Glutamatergic neuron (in vitro differentiated cells): ENCODE results near the gene NHS. TPM values are rescaled to one million over a fixed set of nuclear protein-coding genes. Genes with fewer than 3 reads are reported as not detected.

ENCODE experiments used
- DNase-seq: peaks from one replicate; pipeline ENCODE4 v3.0.0; 2022
- H3K27ac Mint-ChIP-seq: one replicate; pipeline ENCODE4 v1.8.0; 2020; ENCODE audit warnings: mild to moderate bottlenecking, mixed read lengths, inconsistent platforms; ENCODE audit not compliant: unreplicated experiment
- H3K27me3 Mint-ChIP-seq: one replicate; pipeline ENCODE4 v1.8.0; 2020; ENCODE audit warnings: mild to moderate bottlenecking, moderate library complexity, mixed read lengths, inconsistent platforms; ENCODE audit not compliant: unreplicated experiment
- H3K36me3 Mint-ChIP-seq: one replicate; pipeline ENCODE4 v1.8.0; 2020; ENCODE audit warnings: mild to moderate bottlenecking, mixed read lengths, inconsistent platforms; ENCODE audit not compliant: unreplicated experiment
- H3K4me1 Mint-ChIP-seq: one replicate; pipeline ENCODE4 v1.8.0; 2020; ENCODE audit warnings: mild to moderate bottlenecking, low read depth, mixed read lengths, inconsistent platforms; ENCODE audit not compliant: unreplicated experiment
- H3K4me3 Mint-ChIP-seq: one replicate; pipeline ENCODE4 v1.8.0; 2020; ENCODE audit warnings: mild to moderate bottlenecking, mixed read lengths, inconsistent platforms; ENCODE audit not compliant: unreplicated experiment
- H3K9me3 Mint-ChIP-seq: one replicate; pipeline ENCODE4 v1.8.0; 2020; ENCODE audit warnings: mild to moderate bottlenecking, moderate library complexity, mixed read lengths, inconsistent platforms; ENCODE audit not compliant: unreplicated experiment
- CTCF ChIP-seq: fragments of 200-600 bp; sonication (generic); IDR thresholded peaks from one replicate; pipeline ENCODE4 v1.5.0; 2021; ENCODE audit not compliant: partially characterized antibody, unreplicated experiment
- total RNA-seq: library from RNA; stranded (reverse); fragmentation: NEBNext Ultra II Directional; extraction: Animal tissue kit (Norgen Biotek cat#: 25700); gene quantifications from one replicate; pipeline ENCODE4 v1.2.1, GENCODE V29; 2021; ENCODE audit not compliant: unreplicated experiment

Gene NHS
- total RNA-seq, 1 donor from 2014 or later = 9.1 TPM

- H3K9me3 Mint-ChIP-seq = no peaks in the 10 kb centered on the region
- H3K27me3 Mint-ChIP-seq = no peaks in the 10 kb centered on the region
- H3K4me1 Mint-ChIP-seq = peaks cover 23% of the 10 kb centered on the region
- no peak overlapping the region for H3K4me3 Mint-ChIP-seq
- TF ChIP-seq CTCF = no peak
- H3K27ac Mint-ChIP-seq = peak overlapping the region; percentile 30
- no peaks in the 10 kb centered on the region for H3K36me3 Mint-ChIP-seq
- DNase-seq = no peak
These were observed 145.1 kb downstream of the NHS start for GRCh38 chrX:17520016-17520615.

GRCh38 chrX:17521871-17522693 is 147.1 kb downstream of the NHS start:
- DNase-seq = peak; percentile 60
- no peaks in the 10 kb centered on the region for H3K9me3 Mint-ChIP-seq
- no peak for TF ChIP-seq CTCF
- no peaks in the 10 kb centered on the region for H3K36me3 Mint-ChIP-seq
- no peaks in the 10 kb centered on the region for H3K27me3 Mint-ChIP-seq
- no peak overlapping the region for H3K4me3 Mint-ChIP-seq
- peaks cover 36% of the 10 kb centered on the region for H3K4me1 Mint-ChIP-seq
- no peak overlapping the region for H3K27ac Mint-ChIP-seq

GRCh38 chrX:17525266-17525665 is 150.3 kb downstream of the NHS start:
- H3K27ac Mint-ChIP-seq = peak overlapping the region; percentile 70
- H3K9me3 Mint-ChIP-seq = no peaks in the 10 kb centered on the region
- TF ChIP-seq CTCF = no peak
- no peaks in the 10 kb centered on the region for H3K36me3 Mint-ChIP-seq
- no peak for DNase-seq
- H3K4me1 Mint-ChIP-seq = peaks cover 44% of the 10 kb centered on the region
- no peak overlapping the region for H3K4me3 Mint-ChIP-seq
- H3K27me3 Mint-ChIP-seq = no peaks in the 10 kb centered on the region

GRCh38 chrX:17525762-17526555 is 151.0 kb downstream of the NHS start:
- TF ChIP-seq CTCF = no peak
- Mint-ChIP-seq H3K27me3 (no peaks in the 10 kb centered on the region), H3K4me1 (peaks cover 40% of the 10 kb centered on the region), H3K27ac (no peak overlapping the region), H3K36me3 (no peaks in the 10 kb centered on the region), H3K9me3 (no peaks in the 10 kb centered on the region), H3K4me3 (no peak overlapping the region)
- DNase-seq = no peak
